B cell (primary cell): ENCODE data around the gene UBAC2. TPM values are rescaled to one million over a fixed set of nuclear protein-coding genes. Genes with fewer than 3 reads are reported as not detected.

Experiments
- ATAC-seq: fragments of 200-7000 bp; cut with Tn5 transposase; one replicate; pipeline ENCODE4 v1.10.0; 2021; ENCODE audit warnings: low read depth, mild to moderate bottlenecking, moderate number of reproducible peaks, moderate library complexity
- CTCF ChIA-PET: fragments of 350-600 bp; sonication (Branson Sonifier 250); formaldehyde crosslinking; loops from one replicate; lab custom pipeline; 2021; ENCODE audit warnings: antibody characterized with exemption, inconsistent platforms; lab: Charles Lee
- POLR2A ChIA-PET: fragments of 350-600 bp; sonication (Branson Sonifier 250); formaldehyde crosslinking; loops from one replicate; lab custom pipeline; 2021; ENCODE audit warnings: antibody characterized with exemption; lab: Charles Lee
- DNase-seq: peaks from one replicate; pipeline ENCODE4 v3.0.0; 2013
- H2AFZ ChIP-seq: 2 replicates; pipeline ENCODE4 v1.6.1; 2012; ENCODE audit warnings: mild to moderate bottlenecking, low read depth, low read length; ENCODE audit not compliant: insufficient read depth, poor library complexity, severe bottlenecking
- H3K27ac ChIP-seq, 2 donors: 1 replicate in 1 of 2; 2 replicates in 1 of 2; pipeline ENCODE4 v1.5.1; 2012 to 2013; ENCODE audit warnings: low read length in 2 of 2, mild to moderate bottlenecking in 2 of 2, moderate library complexity in 1 of 2
- H3K27me3 ChIP-seq, 4 experiments: fragments of 200-600 bp in 1 of 4; sonication (generic) in 1 of 4; replicated peaks in 1 of 4; 1 replicate in 2 of 4; 2 replicates in 2 of 4; pipeline versions ENCODE4 v1.6.1 to v1.7.0; 2013 to 2016; ENCODE audit warnings: low read length in 3 of 4, mild to moderate bottlenecking in 2 of 4, mixed read lengths in 1 of 4, moderate library complexity in 1 of 4; ENCODE audit not compliant: insufficient read depth in 4 of 4, control insufficient read depth in 3 of 4; ENCODE audit errors: control extremely low read depth in 1 of 4
- H3K36me3 ChIP-seq, 2 experiments: replicated peaks in 1 of 2; 1 replicate in 1 of 2; 2 replicates in 1 of 2; pipeline versions ENCODE4 v1.6.1 to v1.7.1; 2013; ENCODE audit warnings: low read length in 1 of 2; ENCODE audit not compliant: insufficient read depth in 2 of 2, control insufficient read depth in 1 of 2; ENCODE audit errors: control extremely low read depth in 1 of 2, extremely low read depth in 1 of 2
- H3K4me1 ChIP-seq, 2 donors: fragments of 200-600 bp in 1 of 2; sonication (generic) in 1 of 2; 1 replicate in 1 of 2; 2 replicates in 1 of 2; pipeline versions ENCODE4 v1.5.1 to v1.6.1; 2013 to 2017; ENCODE audit warnings: low read length in 2 of 2; ENCODE audit not compliant: control insufficient read depth in 2 of 2, insufficient read depth in 2 of 2
- H3K4me2 ChIP-seq: replicated peaks from 2 replicates; pipeline ENCODE3; 2012; ENCODE audit warnings: mild to moderate bottlenecking, low read depth, low read length; ENCODE audit not compliant: poor library complexity, severe bottlenecking
- H3K4me3 ChIP-seq, 5 experiments: fragments of 200-600 bp in 1 of 5; sonication (generic) in 1 of 5; 1 replicate in 3 of 5; 2 replicates in 2 of 5; pipeline versions ENCODE4 v1.5.1 to v1.7.0; 2011 to 2016; ENCODE audit warnings: low read length in 4 of 5, mild to moderate bottlenecking in 4 of 5, low read depth in 2 of 5, control low read depth in 1 of 5, moderate library complexity in 1 of 5; ENCODE audit not compliant: insufficient read depth in 1 of 5; ENCODE audit errors: control extremely low read depth in 1 of 5, extremely low read depth in 1 of 5
- H3K79me2 ChIP-seq: fragments of 200-600 bp; sonication (generic); one replicate; pipeline ENCODE4 v1.6.0; 2016; ENCODE audit warnings: low read length; ENCODE audit not compliant: control insufficient read depth, insufficient read depth
- H3K9ac ChIP-seq: fragments of 200-600 bp; sonication (generic); 2 replicates; pipeline ENCODE4 v1.6.1; 2017; ENCODE audit warnings: mild to moderate bottlenecking, low read length, moderate library complexity
- H3K9me3 ChIP-seq, 3 donors: one replicate each; pipeline versions ENCODE4 v1.6.1 to v1.7.1; 2013; ENCODE audit warnings: low read length in 2 of 3; ENCODE audit not compliant: control insufficient read depth in 2 of 3, insufficient read depth in 1 of 3; ENCODE audit errors: control extremely low read depth in 1 of 3
- H4K20me1 ChIP-seq: 2 replicates; pipeline ENCODE4 v1.6.0; 2012; ENCODE audit warnings: mild to moderate bottlenecking, low read length; ENCODE audit not compliant: insufficient read depth, control insufficient read depth, poor library complexity, severe bottlenecking
- H3K27ac Mint-ChIP-seq: one replicate; pipeline ENCODE4 v1.8.0; 2021; ENCODE audit warnings: mixed read lengths
- H3K27me3 Mint-ChIP-seq: one replicate; pipeline ENCODE4 v1.8.0; 2021; ENCODE audit warnings: mixed read lengths
- H3K4me1 Mint-ChIP-seq: one replicate; pipeline ENCODE4 v1.8.0; 2021; ENCODE audit warnings: mixed read lengths
- H3K4me3 Mint-ChIP-seq: one replicate; pipeline ENCODE4 v1.8.0; 2021; ENCODE audit warnings: mixed read lengths
- H3K9me3 Mint-ChIP-seq: one replicate; pipeline ENCODE4 v1.8.0; 2022; ENCODE audit warnings: mixed read lengths; ENCODE audit not compliant: insufficient read depth
- CTCF ChIP-seq: fragments of 200-600 bp; IDR thresholded peaks from one replicate; pipeline ENCODE4 v1.8.0; 2022; ENCODE audit warnings: antibody characterized with exemption, mild to moderate bottlenecking
- EZH2 ChIP-seq: IDR thresholded peaks from 2 replicates; pipeline ENCODE4 v1.6.1; 2012; ENCODE audit warnings: borderline replicate concordance, low read depth, mild to moderate bottlenecking, moderate library complexity, low read length; ENCODE audit not compliant: insufficient read depth, poor library complexity, severe bottlenecking
- WGBS: methylation state at CpG from one replicate; pipeline ENCODE4 v1.1.5; 2013; ENCODE audit warnings: missing lambda C conversion rate; ENCODE audit not compliant: insufficient coverage; 5-methylcytosine and 5-hydroxymethylcytosine counted together
- intact Hi-C: fragments of 100-400 bp; cut with micrococcal nuclease; formaldehyde crosslinking; loops from one replicate; pipeline ENCODE4 v1.10.0; 2022
- polyA plus RNA-seq: library from polyadenylated mRNA; depleted of rRNA; stranded (reverse); fragments of >200 nt; gene quantifications from 2 replicates; pipeline ENCODE4 v1.2.3, GENCODE V29; 2012
- total RNA-seq, 2 donors: library from RNA; stranded (reverse); fragments of 120-200 nt in 1 of 2; gene quantifications; 1 replicate in 1 of 2; 2 replicates in 1 of 2; pipeline versions ENCODE4 v1.2.3 to v1.2.4, GENCODE V29; 2013 to 2022

The UBAC2 gene
- total and polyA plus RNA-seq, 2 donors (not counting 1 experiment from before 2014, with no cell fraction given): 56.3 to 60.8 TPM

GRCh38 chr13:99266827-99267226 lies 66.2 kb downstream of the UBAC2 start:
- ChIA-PET POLR2A (interaction anchor here (1.3 kb wide), 1 partner anchor 66 kb away, joined by 9 read pairs; the partner anchor contains the start of gene UBAC2), CTCF (interaction anchor here (0.9 to 17.1 kb wide), 31 partner anchors 8 to 594 kb away, joined by 3 to 661 read pairs (median 6); partner anchors contain the start of genes GPR18, GPR183, TM9SF2 and UBAC2)
- Histone ChIP-seq H3K9me3 (peaks cover 0 to 3% (median 0%) of the 10 kb centered on the region in 3 donors), H3K4me3 (no peak overlapping the region), H3K79me2 (peaks cover 73% of the 10 kb centered on the region), H3K36me3 (peaks cover 0 to 16% of the 10 kb centered on the region in 2 experiments), H4K20me1 (no peaks in the 10 kb centered on the region), H3K27me3 (no peaks in the 10 kb centered on the region), H3K27ac (no peak overlapping the region), H2AFZ (no peak overlapping the region), H3K4me1 (peaks cover 62 to 64% of the 10 kb centered on the region in 2 donors), H3K9ac (no peak overlapping the region), H3K4me2 (no peak overlapping the region)
- H3K9me3 Mint-ChIP-seq: no peaks in the 10 kb centered on the region
- no peak overlapping the region for H3K4me3 Mint-ChIP-seq
- H3K27me3 Mint-ChIP-seq: no peaks in the 10 kb centered on the region
- WGBS: no CpG with 5 or more reads among the region's 6 CpGs
- H3K27ac Mint-ChIP-seq: no peak overlapping the region
- peaks cover 64% of the 10 kb centered on the region for H3K4me1 Mint-ChIP-seq
- no peak for DNase-seq
- ATAC-seq: no peak
- TF ChIP-seq CTCF: no peak
- no peak for TF ChIP-seq EZH2
- intact Hi-C loops: loop anchor here (1.0 to 10.0 kb wide), 3 partner anchors 71 to 1248 kb away; no protein-coding TSS in a partner anchor

- 100% methylated on average over 3 of the region's 4 CpGs for WGBS
- H3K27ac ChIP-seq: no peak overlapping the region
- H4K20me1 ChIP-seq: no peaks in the 10 kb centered on the region
- peaks cover 0 to 13% (median 5%) of the 10 kb centered on the region in 3 donors for H3K9me3 ChIP-seq
- no peaks in the 10 kb centered on the region for H3K9me3 Mint-ChIP-seq
- no peak overlapping the region for H3K9ac ChIP-seq
- no peak overlapping the region for H3K27ac Mint-ChIP-seq
- no peaks in the 10 kb centered on the region for H3K27me3 Mint-ChIP-seq
- no peak overlapping the region for H2AFZ ChIP-seq
- TF ChIP-seq CTCF (no peak), EZH2 (no peak)
- H3K4me3 Mint-ChIP-seq: no peak overlapping the region
- H3K27me3 ChIP-seq: no peaks in the 10 kb centered on the region
- ChIA-PET CTCF (interaction anchor here (0.9 to 17.1 kb wide), 22 partner anchors 8 to 1247 kb away, joined by 3 to 661 read pairs (median 27); partner anchors contain the start of genes GPR18, GPR183, TM9SF2 and UBAC2), POLR2A (no interaction called here)
- peaks cover 56 to 63% of the 10 kb centered on the region in 2 donors for H3K4me1 ChIP-seq
- intact Hi-C loops: loop anchor here (10.0 kb wide), 1 partner anchor 1247 kb away; no protein-coding TSS in a partner anchor
- H3K4me2 ChIP-seq: no peak overlapping the region
- no peak overlapping the region for H3K4me3 ChIP-seq
- H3K36me3 ChIP-seq: peaks cover 0 to 19% of the 10 kb centered on the region in 2 experiments
- DNase-seq: no peak
- no peak for ATAC-seq
- peaks cover 73% of the 10 kb centered on the region for H3K79me2 ChIP-seq
- H3K4me1 Mint-ChIP-seq: peaks cover 64% of the 10 kb centered on the region
Measured at GRCh38 chr13:99267927-99268326, 67.3 kb downstream of the UBAC2 start.
